Liver (tissue), 9 donors: Measurements from ENCODE around the gene ZNF768. TPM values are rescaled to one million over a fixed set of nuclear protein-coding genes. Genes with fewer than 3 reads are reported as not detected.

Source experiments
- DNase-seq: peaks from one replicate; pipeline ENCODE4 v3.0.0-alpha.2; 2017; ENCODE audit warnings: low spot score
- H3K27ac ChIP-seq, 2 donors: one replicate each; pipeline ENCODE4 v1.7.0; 2013; ENCODE audit warnings: inconsistent platforms in 2 of 2, low read length in 2 of 2, control low read depth in 1 of 2, low read depth in 1 of 2, mild to moderate bottlenecking in 1 of 2
- H3K27me3 ChIP-seq, 4 donors: one replicate each; pipeline versions ENCODE4 v1.6.1 to v1.7.0; 2013; ENCODE audit warnings: low read length in 3 of 4, inconsistent platforms in 1 of 4, mild to moderate bottlenecking in 1 of 4, moderate library complexity in 1 of 4; ENCODE audit not compliant: control insufficient read depth in 4 of 4, insufficient read depth in 4 of 4
- H3K36me3 ChIP-seq, 4 donors: one replicate each; pipeline versions ENCODE4 v1.6.1 to v1.7.0; 2013; ENCODE audit warnings: low read length in 3 of 4, mild to moderate bottlenecking in 3 of 4, low read depth in 1 of 4, moderate library complexity in 1 of 4; ENCODE audit not compliant: control insufficient read depth in 4 of 4, insufficient read depth in 3 of 4
- H3K4me1 ChIP-seq, 4 donors: one replicate each; pipeline versions ENCODE4 v1.6.1 to v1.7.0; 2013; ENCODE audit warnings: low read length in 3 of 4, mild to moderate bottlenecking in 3 of 4, moderate library complexity in 1 of 4; ENCODE audit not compliant: control insufficient read depth in 4 of 4, insufficient read depth in 4 of 4
- H3K4me3 ChIP-seq, 3 donors: one replicate each; pipeline versions ENCODE4 v1.6.1 to v1.7.0; 2013; ENCODE audit warnings: low read length in 3 of 3, control low read depth in 1 of 3, low read depth in 1 of 3, mild to moderate bottlenecking in 1 of 3
- H3K9ac ChIP-seq, 2 donors: one replicate each; pipeline ENCODE4 v1.7.0; 2013; ENCODE audit warnings: low read length in 2 of 2, mild to moderate bottlenecking in 2 of 2, moderate library complexity in 2 of 2, control low read depth in 1 of 2, low read depth in 1 of 2
- H3K9me3 ChIP-seq, 4 donors: one replicate each; pipeline versions ENCODE4 v1.6.1 to v1.7.0; 2013; ENCODE audit warnings: low read length in 3 of 4; ENCODE audit not compliant: control insufficient read depth in 4 of 4
- EGR1 ChIP-seq, 2 donors: IDR thresholded peaks; 2 replicates each; pipeline ENCODE4 v1.6.1; 2016 to 2018; ENCODE audit warnings: antibody characterized with exemption in 2 of 2, low read depth in 2 of 2
- FOXA1 ChIP-seq: IDR thresholded peaks from 2 replicates; pipeline ENCODE4 v1.6.1; 2016; ENCODE audit warnings: antibody characterized with exemption
- FOXA2 ChIP-seq: IDR thresholded peaks from 2 replicates; pipeline ENCODE4 v1.6.1; 2016; ENCODE audit warnings: antibody characterized with exemption
- HNF4A ChIP-seq, 2 donors: conservative IDR thresholded peaks; 2 replicates each; pipeline ENCODE4 v1.6.1; 2016; ENCODE audit warnings: antibody characterized with exemption in 2 of 2, mild to moderate bottlenecking in 2 of 2
- HNF4G ChIP-seq: IDR thresholded peaks from 2 replicates; pipeline ENCODE4 v1.6.1; 2016; ENCODE audit warnings: antibody characterized with exemption
- NR2F2 ChIP-seq: IDR thresholded peaks from 2 replicates; pipeline ENCODE4 v1.6.1; 2016; ENCODE audit warnings: antibody characterized with exemption
- RAD21 ChIP-seq, 2 donors: IDR thresholded peaks; 2 replicates each; pipeline ENCODE4 v1.6.1; 2016; ENCODE audit warnings: antibody characterized with exemption in 2 of 2, mild to moderate bottlenecking in 2 of 2
- REST ChIP-seq: IDR thresholded peaks from 2 replicates; pipeline ENCODE4 v1.6.1; 2016; ENCODE audit warnings: antibody characterized with exemption, mild to moderate bottlenecking
- RXRA ChIP-seq, 2 donors: IDR thresholded peaks; 2 replicates each; pipeline ENCODE4 v1.6.1; 2017 to 2018; ENCODE audit warnings: antibody characterized with exemption in 2 of 2, mild to moderate bottlenecking in 1 of 2
- YY1 ChIP-seq: IDR thresholded peaks from 2 replicates; pipeline ENCODE4 v1.6.1; 2016; ENCODE audit warnings: antibody characterized with exemption, mild to moderate bottlenecking
- ZBTB33 ChIP-seq: IDR thresholded peaks from 2 replicates; pipeline ENCODE4 v1.6.1; 2016; ENCODE audit warnings: antibody characterized with exemption
- WGBS: extraction: QIAGEN DNeasy Blood & Tissue Kit; methylation state at CpG from one replicate; pipeline ENCODE4 v1.1.7; 2013; 5-methylcytosine and 5-hydroxymethylcytosine counted together
- polyA plus RNA-seq, 2 donors: library from polyadenylated mRNA; stranded (reverse) in 1 of 2; unstranded in 1 of 2; fragments of 200-250 nt in 1 of 2; fragments of >200 nt in 1 of 2; fragmentation: Nextera tagmentation in 1 of 2; extraction: Ambion mirVana in 1 of 2; gene quantifications; one replicate each; pipeline versions ENCODE4 v1.2.1 to v1.2.3, GENCODE V29; 2013 to 2015
- total RNA-seq, 2 donors: library from RNA; depleted of rRNA; stranded (reverse); fragments of >200 nt; gene quantifications; one replicate each; pipeline ENCODE4 v1.2.3, GENCODE V29; 2014
- TF ChIP-seq, protein P1 (sequence below): IDR thresholded peaks from 2 replicates; pipeline ENCODE4 v1.6.1; 2016; ENCODE audit warnings: antibody characterized with exemption
- TF ChIP-seq, protein P2 (sequence below): IDR thresholded peaks from 2 replicates; pipeline ENCODE4 v1.6.1; 2016; ENCODE audit warnings: antibody characterized with exemption
- donor health status: healthy.
- donor health status: healthy.
- donor health status: healthy.
- donor health status: healthy.
- donor health status: healthy.

Gene ZNF768
- total and polyA plus RNA-seq, 4 donors, result 2.2 to 16.9 (median 10.9) TPM

DNA sequence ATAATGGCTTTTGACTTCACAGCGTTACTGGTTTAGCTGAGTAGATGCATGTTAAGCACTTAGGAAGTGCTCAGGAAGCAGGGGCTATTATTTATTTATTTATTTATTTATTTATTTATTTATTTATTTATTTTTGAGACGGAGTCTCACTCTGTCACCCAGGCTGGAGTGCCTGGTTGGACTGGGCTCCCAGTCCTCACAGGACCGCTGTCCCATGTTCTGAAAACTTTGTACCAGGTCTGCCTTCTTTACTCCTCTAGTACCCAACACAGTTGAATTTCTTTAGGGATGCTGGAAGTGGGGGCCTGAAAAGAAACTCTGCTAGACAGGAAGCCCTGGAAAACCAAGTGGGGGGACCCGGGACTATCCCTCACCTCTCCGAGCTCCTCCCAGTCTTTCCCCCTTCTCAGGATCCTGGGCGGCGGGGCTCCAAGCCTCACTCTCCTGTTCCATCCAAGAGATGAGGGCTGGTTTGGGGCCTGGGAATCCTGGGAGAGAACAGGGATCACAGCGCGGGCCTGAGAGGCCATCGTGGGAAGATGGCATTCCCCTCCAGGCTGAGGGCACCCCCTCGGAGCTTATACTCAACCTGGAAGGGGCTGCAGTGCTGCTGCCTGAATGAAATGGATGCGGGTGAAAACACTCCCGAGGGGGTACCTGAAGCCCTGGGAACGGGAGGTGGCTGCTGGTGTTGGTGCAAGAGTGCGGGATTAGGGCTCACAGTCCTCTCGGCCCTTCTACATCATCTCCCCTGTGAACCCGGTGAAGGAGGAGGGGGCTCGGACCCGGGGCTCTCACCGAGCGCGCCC lies 44.5 kb upstream of the ZNF768 start:
- H3K4me1 ChIP-seq, result peaks cover 3 to 20% (median 13%) of the 10 kb centered on the region in 4 donors
- H3K9me3 ChIP-seq, result no peaks in the 10 kb centered on the region
- H3K4me3 ChIP-seq, result peak overlapping the region; percentile 70 to 81 (median 76)
- peak overlapping the region; percentile 80 to 96 for H3K27ac ChIP-seq
- DNase-seq, result peak; percentile 53
- peaks cover 0 to 1% (median 0%) of the 10 kb centered on the region in 4 donors for H3K36me3 ChIP-seq
- TF ChIP-seq, protein P1, sequence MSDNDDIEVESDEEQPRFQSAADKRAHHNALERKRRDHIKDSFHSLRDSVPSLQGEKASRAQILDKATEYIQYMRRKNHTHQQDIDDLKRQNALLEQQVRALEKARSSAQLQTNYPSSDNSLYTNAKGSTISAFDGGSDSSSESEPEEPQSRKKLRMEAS, result no peak
- TF ChIP-seq ZBTB33, result no peak
- TF ChIP-seq, protein P2, sequence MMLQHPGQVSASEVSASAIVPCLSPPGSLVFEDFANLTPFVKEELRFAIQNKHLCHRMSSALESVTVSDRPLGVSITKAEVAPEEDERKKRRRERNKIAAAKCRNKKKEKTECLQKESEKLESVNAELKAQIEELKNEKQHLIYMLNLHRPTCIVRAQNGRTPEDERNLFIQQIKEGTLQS, result no peak
- no peak for TF ChIP-seq HNF4G
- TF ChIP-seq EGR1 (IDR thresholded peaks at IDR 0.05; ENCODE audit: low read depth in 2 of 2), result peak; percentile 28 to 47
- TF ChIP-seq FOXA2, result no peak
- TF ChIP-seq FOXA1, result no peak
- peak; percentile 79 for TF ChIP-seq REST
- TF ChIP-seq RAD21 (IDR thresholded peaks at IDR 0.05), result no peak
- peak overlapping the region; percentile 77 to 82 for H3K9ac ChIP-seq
- WGBS, result 17% methylated on average over 22 of the region's 22 CpGs
- no peaks in the 10 kb centered on the region for H3K27me3 ChIP-seq

DNA sequence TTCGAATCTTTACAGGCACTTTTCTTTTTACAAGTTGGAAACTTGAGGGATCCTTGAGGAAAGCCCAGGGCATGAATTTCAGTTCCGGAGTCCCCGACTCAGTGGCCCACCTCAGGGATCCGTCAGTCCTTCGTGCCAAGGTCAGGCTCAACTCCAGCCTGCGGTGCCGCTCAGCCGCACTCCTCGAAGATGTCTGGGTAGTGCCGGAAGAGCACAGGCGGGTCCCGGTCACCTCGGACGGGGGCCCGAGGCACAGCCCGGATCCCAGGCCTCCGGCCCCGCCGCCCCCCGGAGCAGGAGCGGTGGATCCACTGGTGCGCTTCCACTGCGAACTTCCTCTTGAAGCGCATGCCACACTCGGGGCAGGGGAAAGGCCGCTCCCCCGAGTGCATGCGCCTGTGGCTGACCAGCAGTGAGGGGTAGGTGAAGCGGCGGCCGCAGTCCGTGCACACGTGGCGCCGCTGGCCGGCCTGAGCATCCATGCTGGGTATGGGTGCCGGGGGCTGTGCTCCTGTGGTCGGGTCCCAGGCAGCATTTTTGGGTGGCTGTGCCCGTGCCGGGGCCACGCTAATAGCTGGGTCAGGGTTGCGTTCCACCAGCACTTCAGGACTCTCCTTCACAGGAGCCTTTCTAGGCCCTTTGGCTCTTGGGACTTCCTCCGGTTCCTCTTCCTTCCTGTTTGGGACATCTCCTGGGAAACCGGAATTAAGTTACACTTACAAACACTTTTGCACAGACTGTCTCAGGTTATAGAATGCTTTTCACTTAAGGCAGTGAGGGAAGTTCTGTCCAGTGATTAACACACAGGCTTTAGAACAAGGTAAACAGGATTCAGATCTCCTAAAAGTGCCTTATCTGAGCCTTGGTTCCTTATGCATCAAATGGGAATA lies 43.6 kb upstream of the ZNF768 start:
- H3K4me1 ChIP-seq, result peaks cover 3 to 20% (median 13%) of the 10 kb centered on the region in 4 donors
- H3K27ac ChIP-seq, result peak overlapping the region in 1 of 2 donors; percentile 40
- TF ChIP-seq ZBTB33 (no peak), NR2F2 (no peak), EGR1 (IDR thresholded peaks at IDR 0.05; ENCODE audit: low read depth in 2 of 2) (no peak), FOXA1 (no peak), HNF4A (conservative IDR thresholded peaks at IDR 0.05) (no peak), YY1 (no peak), RXRA (IDR thresholded peaks at IDR 0.05) (no peak)
- TF ChIP-seq, protein P1, result no peak
- TF ChIP-seq, protein P2, result no peak
- no peak overlapping the region for H3K9ac ChIP-seq
- no peaks in the 10 kb centered on the region for H3K9me3 ChIP-seq
- peaks cover 0 to 1% (median 0%) of the 10 kb centered on the region in 4 donors for H3K36me3 ChIP-seq
- DNase-seq, result no peak
- no peak overlapping the region for H3K4me3 ChIP-seq
- WGBS, result 87% methylated on average over 44 of the region's 44 CpGs
- no peaks in the 10 kb centered on the region for H3K27me3 ChIP-seq
